Panc1 (cell line): ENCODE results near the gene NKAPL.

Source experiments
- POLR2AphosphoS5 ChIP-seq: IDR thresholded peaks from 2 replicates; pipeline ENCODE4 v1.6.1; 2012; ENCODE audit warnings: mild to moderate bottlenecking, low read depth, low read length, moderate library complexity
- SIN3A ChIP-seq: IDR thresholded peaks from 2 replicates; pipeline ENCODE4 v1.6.1; 2012; ENCODE audit warnings: low read depth, mild to moderate bottlenecking, low read length, moderate library complexity, borderline replicate concordance; ENCODE audit not compliant: insufficient read depth
- TCF7L2 ChIP-seq: IDR thresholded peaks from 2 replicates; pipeline ENCODE4 v1.6.1; 2011; ENCODE audit warnings: mild to moderate bottlenecking, low read depth, low read length, inconsistent platforms
- TF ChIP-seq, protein P1 (sequence below): fragments of 450-650 bp; IDR thresholded peaks from 2 replicates; pipeline ENCODE4 v1.5.1; 2017; ENCODE audit warnings: mild to moderate bottlenecking
- TF ChIP-seq, protein P2 (sequence below), 2 experiments: IDR thresholded peaks; 2 replicates each; pipeline ENCODE4 v1.6.1; 2011 to 2012; ENCODE audit warnings: low read depth in 2 of 2, control low read depth in 1 of 2, low read length in 1 of 2, mild to moderate bottlenecking in 1 of 2, moderate library complexity in 1 of 2; ENCODE audit not compliant: insufficient read depth in 1 of 2

DNA sequence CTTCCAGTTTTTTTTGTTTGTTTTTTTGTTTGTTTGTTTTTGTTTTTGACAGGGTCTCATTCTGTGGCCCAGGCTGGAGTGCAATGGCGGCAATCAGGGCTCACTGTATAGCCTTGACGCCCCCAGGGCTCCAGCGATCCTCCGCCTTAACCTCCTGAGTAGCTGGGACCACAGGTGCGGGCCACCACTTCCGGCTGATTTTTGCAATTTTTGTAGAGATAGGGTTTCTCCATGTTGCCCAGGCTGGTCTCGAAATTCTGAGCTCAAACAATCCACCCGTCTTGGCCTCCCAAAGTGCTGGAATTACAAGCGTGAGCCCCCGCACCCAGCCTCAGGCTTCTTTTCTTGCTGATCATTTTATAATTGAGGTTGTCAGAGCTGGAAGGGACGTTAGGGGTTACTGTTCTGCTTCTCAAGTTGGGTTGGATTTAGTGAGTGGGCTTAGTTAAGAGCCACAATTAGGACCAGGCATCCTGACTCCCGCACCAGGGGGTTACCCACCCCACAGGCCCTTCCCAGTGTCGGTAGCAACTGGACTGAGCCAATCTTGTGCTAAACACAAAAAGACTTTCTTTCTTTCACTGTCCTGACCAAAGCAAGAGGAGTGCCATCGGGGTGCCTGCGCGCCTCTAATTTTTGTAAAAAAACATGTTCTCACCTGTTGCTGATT lies 47.1 kb upstream of the NKAPL start:
- TF ChIP-seq, protein P1, sequence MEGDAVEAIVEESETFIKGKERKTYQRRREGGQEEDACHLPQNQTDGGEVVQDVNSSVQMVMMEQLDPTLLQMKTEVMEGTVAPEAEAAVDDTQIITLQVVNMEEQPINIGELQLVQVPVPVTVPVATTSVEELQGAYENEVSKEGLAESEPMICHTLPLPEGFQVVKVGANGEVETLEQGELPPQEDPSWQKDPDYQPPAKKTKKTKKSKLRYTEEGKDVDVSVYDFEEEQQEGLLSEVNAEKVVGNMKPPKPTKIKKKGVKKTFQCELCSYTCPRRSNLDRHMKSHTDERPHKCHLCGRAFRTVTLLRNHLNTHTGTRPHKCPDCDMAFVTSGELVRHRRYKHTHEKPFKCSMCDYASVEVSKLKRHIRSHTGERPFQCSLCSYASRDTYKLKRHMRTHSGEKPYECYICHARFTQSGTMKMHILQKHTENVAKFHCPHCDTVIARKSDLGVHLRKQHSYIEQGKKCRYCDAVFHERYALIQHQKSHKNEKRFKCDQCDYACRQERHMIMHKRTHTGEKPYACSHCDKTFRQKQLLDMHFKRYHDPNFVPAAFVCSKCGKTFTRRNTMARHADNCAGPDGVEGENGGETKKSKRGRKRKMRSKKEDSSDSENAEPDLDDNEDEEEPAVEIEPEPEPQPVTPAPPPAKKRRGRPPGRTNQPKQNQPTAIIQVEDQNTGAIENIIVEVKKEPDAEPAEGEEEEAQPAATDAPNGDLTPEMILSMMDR = no peak
- TF ChIP-seq, protein P2, sequence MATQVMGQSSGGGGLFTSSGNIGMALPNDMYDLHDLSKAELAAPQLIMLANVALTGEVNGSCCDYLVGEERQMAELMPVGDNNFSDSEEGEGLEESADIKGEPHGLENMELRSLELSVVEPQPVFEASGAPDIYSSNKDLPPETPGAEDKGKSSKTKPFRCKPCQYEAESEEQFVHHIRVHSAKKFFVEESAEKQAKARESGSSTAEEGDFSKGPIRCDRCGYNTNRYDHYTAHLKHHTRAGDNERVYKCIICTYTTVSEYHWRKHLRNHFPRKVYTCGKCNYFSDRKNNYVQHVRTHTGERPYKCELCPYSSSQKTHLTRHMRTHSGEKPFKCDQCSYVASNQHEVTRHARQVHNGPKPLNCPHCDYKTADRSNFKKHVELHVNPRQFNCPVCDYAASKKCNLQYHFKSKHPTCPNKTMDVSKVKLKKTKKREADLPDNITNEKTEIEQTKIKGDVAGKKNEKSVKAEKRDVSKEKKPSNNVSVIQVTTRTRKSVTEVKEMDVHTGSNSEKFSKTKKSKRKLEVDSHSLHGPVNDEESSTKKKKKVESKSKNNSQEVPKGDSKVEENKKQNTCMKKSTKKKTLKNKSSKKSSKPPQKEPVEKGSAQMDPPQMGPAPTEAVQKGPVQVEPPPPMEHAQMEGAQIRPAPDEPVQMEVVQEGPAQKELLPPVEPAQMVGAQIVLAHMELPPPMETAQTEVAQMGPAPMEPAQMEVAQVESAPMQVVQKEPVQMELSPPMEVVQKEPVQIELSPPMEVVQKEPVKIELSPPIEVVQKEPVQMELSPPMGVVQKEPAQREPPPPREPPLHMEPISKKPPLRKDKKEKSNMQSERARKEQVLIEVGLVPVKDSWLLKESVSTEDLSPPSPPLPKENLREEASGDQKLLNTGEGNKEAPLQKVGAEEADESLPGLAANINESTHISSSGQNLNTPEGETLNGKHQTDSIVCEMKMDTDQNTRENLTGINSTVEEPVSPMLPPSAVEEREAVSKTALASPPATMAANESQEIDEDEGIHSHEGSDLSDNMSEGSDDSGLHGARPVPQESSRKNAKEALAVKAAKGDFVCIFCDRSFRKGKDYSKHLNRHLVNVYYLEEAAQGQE (IDR thresholded peaks at IDR 0.05; ENCODE audit: insufficient read depth in 1 of 2, low read depth in 2 of 2, low read length in 1 of 2) = no peak; a peak in 1 of 4 replicates
- TF ChIP-seq SIN3A (no peak), POLR2AphosphoS5 (no peak), TCF7L2 (no peak)
